ENCODE results near the gene FBXL7.
A peak's percentile ranks its signal among the peaks of the same experiment; 100 is the strongest.

Gene FBXL7

GRCh38 chr5:15929611-15930263 lies 429.8 kb downstream of the FBXL7 start:
- TF ChIP-seq CTCF (conservative IDR thresholded peaks at IDR 0.05), result no peak
- H3K27ac ChIP-seq, result no peak overlapping the region

- no peak for TF ChIP-seq CTCF (conservative IDR thresholded peaks at IDR 0.05)
- no peak overlapping the region for H3K27ac ChIP-seq
Observed at GRCh38 chr5:15932066-15932465, 432.1 kb downstream of the FBXL7 start.

- peak overlapping the region; percentile 61 for H3K27ac ChIP-seq
- TF ChIP-seq CTCF (conservative IDR thresholded peaks at IDR 0.05), result no peak
Observed at GRCh38 chr5:15933259-15934207, 433.6 kb downstream of the FBXL7 start.

GRCh38 chr5:15936505-15937245 lies 436.7 kb downstream of the FBXL7 start:
- no peak for TF ChIP-seq CTCF (conservative IDR thresholded peaks at IDR 0.05)
- no peak overlapping the region for H3K27ac ChIP-seq

GRCh38 chr5:15937708-15938107 lies 437.7 kb downstream of the FBXL7 start:
- H3K27ac ChIP-seq, result no peak overlapping the region
- TF ChIP-seq CTCF (conservative IDR thresholded peaks at IDR 0.05), result no peak

- TF ChIP-seq CTCF (conservative IDR thresholded peaks at IDR 0.05), result no peak
Observed at GRCh38 chr5:15938186-15938585, 438.2 kb downstream of the FBXL7 start.

GRCh38 chr5:15938961-15939360 lies 439.0 kb downstream of the FBXL7 start:
- TF ChIP-seq CTCF (conservative IDR thresholded peaks at IDR 0.05), result no peak
- no peak overlapping the region for H3K27ac ChIP-seq

More at GRCh38 chr5:15938186-15938585, 438.2 kb downstream of the FBXL7 start:
- no peak overlapping the region for H3K27ac ChIP-seq
